HepG2 (cell line): ENCODE measurements around the gene PACS1. TPM values are rescaled to one million over a fixed set of nuclear protein-coding genes. Genes with fewer than 3 reads are reported as not detected.

Source experiments
- ATAC-seq: fragments of 200-7000 bp; cut with Tn5 transposase; 3 replicates; pipeline ENCODE4 v1.9.1; 2020; ENCODE audit warnings: mild to moderate bottlenecking, moderate library complexity
- BruUV-seq: library from RNA; stranded (reverse); fragments of 400-500 nt; replicated peaks from 2 replicates; lab custom pipeline; 2021; lab: Mats Ljungman, UMichigan
- CTCF ChIA-PET: fragments of 300-600 bp; formaldehyde crosslinking; extraction: SDS; loops from one replicate; lab custom pipeline; 2021; ENCODE audit warnings: low total read pairs, inconsistent platforms, low intra/inter-chr PET ratio; lab: Yijun Ruan, JAX
- POLR2A ChIA-PET: fragments of 350-600 bp; sonication (Branson Sonifier 250); formaldehyde crosslinking; loops from one replicate; lab custom pipeline; 2020; ENCODE audit warnings: antibody characterized with exemption, inconsistent platforms; lab: Yijun Ruan, JAX
- DNase-seq: peaks from one replicate; pipeline ENCODE4 v3.0.0-alpha.2; 2015; ENCODE audit warnings: low spot score
- FAIRE-seq: peaks from 3 replicates; lab custom pipeline; 2011; peaks lifted over from hg19 to GRCh38; lab: Jason Lieb, UNC
- H2AFZ ChIP-seq: one replicate; pipeline ENCODE4 v1.6.1; 2011; ENCODE audit warnings: low read length, inconsistent platforms
- H3K27ac ChIP-seq: fragments of 300-600 bp; 3 replicates; pipeline ENCODE4 v1.8.0; 2011; ENCODE audit warnings: mixed run types, mild to moderate bottlenecking, mixed read lengths, low read length, inconsistent platforms; ENCODE audit not compliant: insufficient read depth; ENCODE audit errors: extremely low read length
- H3K27me3 ChIP-seq, 2 experiments: fragments of 200-600 bp in 1 of 2; 2 replicates in 1 of 2; 3 replicates in 1 of 2; pipeline versions ENCODE4 v1.6.0 to v1.8.0; 2011; ENCODE audit warnings: low read length in 2 of 2, mild to moderate bottlenecking in 2 of 2, moderate library complexity in 2 of 2, inconsistent platforms in 1 of 2; ENCODE audit not compliant: insufficient read depth in 2 of 2, control insufficient read depth in 1 of 2
- H3K36me3 ChIP-seq, 2 experiments: fragments of 200-600 bp in 1 of 2; replicated peaks in 1 of 2; 2 replicates in 1 of 2; 3 replicates in 1 of 2; pipeline versions ENCODE4 v1.5.1 to v1.8.0; 2011; ENCODE audit warnings: low read length in 2 of 2, inconsistent platforms in 1 of 2; ENCODE audit not compliant: insufficient read depth in 2 of 2, control insufficient read depth in 1 of 2
- H3K4me1 ChIP-seq: 2 replicates; pipeline ENCODE4 v1.5.1; 2012; ENCODE audit warnings: low read length, inconsistent platforms; ENCODE audit not compliant: insufficient read depth
- H3K4me2 ChIP-seq: 2 replicates; pipeline ENCODE4 v1.6.0; 2011; ENCODE audit warnings: low read depth, low read length, inconsistent platforms
- H3K4me3 ChIP-seq, 3 experiments: fragments of 200-600 bp in 1 of 3; sonication (generic), shearing (Covaris generic) in 1 of 3; replicated peaks in 1 of 3; 2 replicates each; pipeline ENCODE4 v1.5.1; 2011 to 2016; ENCODE audit warnings: low read length in 3 of 3, inconsistent platforms in 2 of 3, low read depth in 2 of 3, mild to moderate bottlenecking in 2 of 3, control low read depth in 1 of 3, mixed read lengths in 1 of 3; ENCODE audit not compliant: insufficient read depth in 1 of 3
- H3K79me2 ChIP-seq: one replicate; pipeline ENCODE4 v1.6.1; 2011; ENCODE audit warnings: low read length, inconsistent platforms; ENCODE audit not compliant: insufficient read depth
- H3K9ac ChIP-seq: 2 replicates; pipeline ENCODE4 v1.6.0; 2011; ENCODE audit warnings: mild to moderate bottlenecking, low read depth, low read length, inconsistent platforms; ENCODE audit not compliant: insufficient read depth
- H3K9me3 ChIP-seq: 2 replicates; pipeline ENCODE4 v1.5.1; 2012; ENCODE audit warnings: mild to moderate bottlenecking, low read length
- H4K20me1 ChIP-seq: 2 replicates; pipeline ENCODE4 v1.6.0; 2011; ENCODE audit warnings: inconsistent platforms, mild to moderate bottlenecking, low read length, moderate library complexity; ENCODE audit not compliant: insufficient read depth
- CBX1 ChIP-seq: IDR thresholded peaks from one replicate; pipeline ENCODE4 v1.6.1; 2016; ENCODE audit warnings: antibody characterized with exemption, low read depth
- JDP2 ChIP-seq: sonication (generic); formaldehyde crosslinking; IDR thresholded peaks from 2 replicates; pipeline ENCODE4 v1.8.1; 2022; ENCODE audit warnings: missing genetic modification reagents, borderline replicate concordance
- MYC ChIP-seq: sonication (generic); formaldehyde crosslinking; IDR thresholded peaks from 2 replicates; pipeline ENCODE4 v1.9.0; 2021; ENCODE audit warnings: missing genetic modification reagents, borderline replicate concordance
- PPARG ChIP-seq: conservative IDR thresholded peaks from 2 replicates; pipeline ENCODE4 v1.6.1; 2016; ENCODE audit warnings: missing biosample characterization, missing genetic modification reagents
- SOX13 ChIP-seq, 3 experiments: fragments of 450-650 bp in 1 of 3; sonication (generic) in 1 of 3; formaldehyde crosslinking in 1 of 3; IDR thresholded peaks in 2 of 3; conservative IDR thresholded peaks in 1 of 3; 2 replicates each; pipeline versions ENCODE4 v1.5.0 to v1.6.1; 2016 to 2020; ENCODE audit warnings: antibody characterized with exemption in 1 of 3, mild to moderate bottlenecking in 1 of 3, missing compliant biosample characterization in 1 of 3, missing genetic modification reagents in 1 of 3, moderate library complexity in 1 of 3
- SRY ChIP-seq: sonication (generic); formaldehyde crosslinking; IDR thresholded peaks from 2 replicates; pipeline ENCODE4 v1.8.0; 2022; ENCODE audit warnings: mild to moderate bottlenecking, missing genetic modification reagents
- TCF12 ChIP-seq, 2 experiments: fragments of 450-650 bp in 1 of 2; sonication (generic) in 1 of 2; formaldehyde crosslinking in 1 of 2; IDR thresholded peaks; 2 replicates each; pipeline versions ENCODE4 v1.6.1 to v1.8.0; 2017 to 2022; ENCODE audit warnings: antibody characterized with exemption in 1 of 2, mild to moderate bottlenecking in 1 of 2, missing genetic modification reagents in 1 of 2, moderate library complexity in 1 of 2
- TOE1 ChIP-seq: sonication (generic); formaldehyde crosslinking; IDR thresholded peaks from 2 replicates; pipeline ENCODE4 v1.4.0; 2020; ENCODE audit warnings: mild to moderate bottlenecking, missing genetic modification reagents
- ZNF225 ChIP-seq: sonication (generic); formaldehyde crosslinking; IDR thresholded peaks from 2 replicates; pipeline ENCODE4 v1.4.0; 2020; ENCODE audit warnings: mild to moderate bottlenecking, missing genetic modification reagents
- ZNF672 ChIP-seq: sonication (generic); formaldehyde crosslinking; IDR thresholded peaks from 2 replicates; pipeline ENCODE4 v1.8.1; 2022; ENCODE audit warnings: missing genetic modification reagents
- ZNF772 ChIP-seq: sonication (generic); formaldehyde crosslinking; IDR thresholded peaks from 2 replicates; pipeline ENCODE4 v1.5.0; 2020; ENCODE audit warnings: mild to moderate bottlenecking, missing genetic modification reagents
- ZNF883 ChIP-seq: sonication (generic); formaldehyde crosslinking; IDR thresholded peaks from 2 replicates; pipeline ENCODE4 v1.5.1; 2020; ENCODE audit warnings: mild to moderate bottlenecking, missing genetic modification reagents; ENCODE audit errors: not compliant biosample characterization
- WGBS: methylation state at CpG from one replicate; pipeline ENCODE4 v1.1.6; 2017; ENCODE audit warnings: low lambda C conversion rate; 5-methylcytosine and 5-hydroxymethylcytosine counted together
- in situ Hi-C: cut with HindIII; loops from 2 replicates; pipeline ENCODE4 v1.10.0; 2017; ENCODE audit warnings: low pct_unique_long_range_greater_than_20kb; ENCODE audit not compliant: extremely low pct_ligation_motif_present
- intact Hi-C: fragments of 100-400 bp; cut with micrococcal nuclease; formaldehyde crosslinking; loops from one replicate; pipeline ENCODE4 v1.10.0; 2022; ENCODE audit not compliant: unreplicated experiment
- polyA plus RNA-seq, 8 experiments: library from polyadenylated mRNA; depleted of rRNA in 3 of 8; stranded (reverse) in 7 of 8; unstranded in 1 of 8; fragments of >200 nt; fragmentation: Illumina TruSeq in 4 of 8; extraction: Trizol in 4 of 8; gene quantifications; 2 replicates each; pipeline versions ENCODE4 v1.2.1 to v1.2.3, GENCODE V29; 2011 to 2016; ENCODE audit warnings: low read depth in 4 of 8, missing spikeins in 1 of 8, mixed read lengths in 1 of 8; ENCODE audit not compliant: insufficient read depth in 1 of 8
- total RNA-seq, 5 experiments: library from RNA; depleted of rRNA; stranded (reverse); fragments of >200 nt; fragmentation: Illumina TruSeq; extraction: Trizol; gene quantifications; 2 replicates each; pipeline ENCODE4 v1.2.3, GENCODE V29; 2016; ENCODE audit warnings: low read depth in 1 of 5
- TF ChIP-seq, protein P1 (sequence below): sonication (generic); formaldehyde crosslinking; IDR thresholded peaks from 2 replicates; pipeline ENCODE4 v1.5.0; 2020; ENCODE audit warnings: mild to moderate bottlenecking, missing genetic modification reagents, borderline replicate concordance
- TF ChIP-seq, protein P2 (sequence below): fragments of 450-650 bp; IDR thresholded peaks from 2 replicates; pipeline ENCODE4 v1.6.1; 2017
- TF ChIP-seq, protein P3 (sequence below): IDR thresholded peaks from 2 replicates; pipeline ENCODE4 v1.6.1; 2016; ENCODE audit warnings: mild to moderate bottlenecking

The PACS1 gene
- total and polyA plus RNA-seq, 2 of the 13 experiments (the other 11 are each of a cell fraction or from before 2014, with no cell fraction given), result 7.6 to 8.6 TPM

DNA sequence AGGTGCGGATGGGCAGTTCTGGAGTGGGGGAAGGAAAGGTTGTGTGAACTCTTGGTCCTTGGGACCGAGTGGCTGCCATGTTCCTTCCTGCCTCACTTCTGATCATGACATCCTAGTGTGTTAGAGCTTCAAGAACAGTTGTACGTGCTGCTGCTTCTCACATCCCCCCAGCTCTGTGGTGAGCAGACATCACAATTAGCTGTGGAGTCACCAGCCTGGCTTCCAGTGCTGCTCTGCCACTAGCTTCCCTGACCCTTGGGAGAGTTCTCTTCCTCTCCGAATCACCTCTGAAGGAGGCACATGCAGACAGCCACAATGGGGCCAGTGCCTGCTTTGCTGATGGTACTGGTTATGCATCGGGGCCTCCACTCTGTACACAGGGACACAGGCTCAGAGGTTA, 192.1 kb downstream of the PACS1 start:
- peaks cover 2% of the 10 kb centered on the region for H3K79me2 ChIP-seq
- BruUV-seq, result no TSS peak

More for the DNA sequence above, 192.1 kb downstream of the PACS1 start:
- Histone ChIP-seq H3K4me2 (no peak overlapping the region), H3K9ac (no peak overlapping the region), H2AFZ (no peak overlapping the region), H3K36me3 (peaks cover 5 to 8% of the 10 kb centered on the region in 2 experiments; a peak in 3 of 5 replicates), H3K9me3 (no peaks in the 10 kb centered on the region), H3K4me3 (no peak overlapping the region), H3K27me3 (no peaks in the 10 kb centered on the region; a peak in 1 of 5 replicates), H3K4me1 (peaks cover 9% of the 10 kb centered on the region), H4K20me1 (peaks cover 2% of the 10 kb centered on the region; the same call in 1 of the 2 replicates), H3K27ac (no peak overlapping the region)
- ATAC-seq, result no peak
- TF ChIP-seq, protein P1, sequence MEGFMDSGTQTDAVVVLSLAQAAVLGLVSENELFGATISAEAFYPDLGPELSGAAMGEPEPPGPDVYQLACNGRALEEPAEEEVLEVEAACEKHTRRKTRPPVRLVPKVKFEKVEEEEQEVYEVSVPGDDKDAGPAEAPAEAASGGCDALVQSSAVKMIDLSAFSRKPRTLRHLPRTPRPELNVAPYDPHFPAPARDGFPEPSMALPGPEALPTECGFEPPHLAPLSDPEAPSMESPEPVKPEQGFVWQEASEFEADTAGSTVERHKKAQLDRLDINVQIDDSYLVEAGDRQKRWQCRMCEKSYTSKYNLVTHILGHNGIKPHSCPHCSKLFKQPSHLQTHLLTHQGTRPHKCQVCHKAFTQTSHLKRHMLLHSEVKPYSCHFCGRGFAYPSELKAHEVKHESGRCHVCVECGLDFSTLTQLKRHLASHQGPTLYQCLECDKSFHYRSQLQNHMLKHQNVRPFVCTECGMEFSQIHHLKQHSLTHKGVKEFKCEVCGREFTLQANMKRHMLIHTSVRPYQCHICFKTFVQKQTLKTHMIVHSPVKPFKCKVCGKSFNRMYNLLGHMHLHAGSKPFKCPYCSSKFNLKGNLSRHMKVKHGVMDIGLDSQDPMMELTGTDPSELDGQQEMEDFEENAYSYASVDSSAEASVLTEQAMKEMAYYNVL, result no peak
- TF ChIP-seq, protein P2, sequence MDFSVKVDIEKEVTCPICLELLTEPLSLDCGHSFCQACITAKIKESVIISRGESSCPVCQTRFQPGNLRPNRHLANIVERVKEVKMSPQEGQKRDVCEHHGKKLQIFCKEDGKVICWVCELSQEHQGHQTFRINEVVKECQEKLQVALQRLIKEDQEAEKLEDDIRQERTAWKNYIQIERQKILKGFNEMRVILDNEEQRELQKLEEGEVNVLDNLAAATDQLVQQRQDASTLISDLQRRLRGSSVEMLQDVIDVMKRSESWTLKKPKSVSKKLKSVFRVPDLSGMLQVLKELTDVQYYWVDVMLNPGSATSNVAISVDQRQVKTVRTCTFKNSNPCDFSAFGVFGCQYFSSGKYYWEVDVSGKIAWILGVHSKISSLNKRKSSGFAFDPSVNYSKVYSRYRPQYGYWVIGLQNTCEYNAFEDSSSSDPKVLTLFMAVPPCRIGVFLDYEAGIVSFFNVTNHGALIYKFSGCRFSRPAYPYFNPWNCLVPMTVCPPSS, result no peak
- TF ChIP-seq, protein P3, sequence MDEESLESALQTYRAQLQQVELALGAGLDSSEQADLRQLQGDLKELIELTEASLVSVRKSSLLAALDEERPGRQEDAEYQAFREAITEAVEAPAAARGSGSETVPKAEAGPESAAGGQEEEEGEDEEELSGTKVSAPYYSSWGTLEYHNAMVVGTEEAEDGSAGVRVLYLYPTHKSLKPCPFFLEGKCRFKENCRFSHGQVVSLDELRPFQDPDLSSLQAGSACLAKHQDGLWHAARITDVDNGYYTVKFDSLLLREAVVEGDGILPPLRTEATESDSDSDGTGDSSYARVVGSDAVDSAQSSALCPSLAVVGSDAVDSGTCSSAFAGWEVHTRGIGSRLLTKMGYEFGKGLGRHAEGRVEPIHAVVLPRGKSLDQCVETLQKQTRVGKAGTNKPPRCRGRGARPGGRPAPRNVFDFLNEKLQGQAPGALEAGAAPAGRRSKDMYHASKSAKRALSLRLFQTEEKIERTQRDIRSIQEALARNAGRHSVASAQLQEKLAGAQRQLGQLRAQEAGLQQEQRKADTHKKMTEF (CRISPR knock-in tag), result no peak
- TF ChIP-seq CBX1 (no peak), TOE1 (CRISPR knock-in tag) (no peak), JDP2 (CRISPR knock-in tag) (no peak), TCF12 (IDR thresholded peaks at IDR 0.05) (no peak), TCF12 (CRISPR knock-in tag; IDR thresholded peaks at IDR 0.05) (no peak), ZNF225 (no peak), ZNF772 (CRISPR knock-in tag) (no peak), MYC (CRISPR knock-in tag) (no peak), SOX13 (IDR thresholded peaks at IDR 0.05) (no peak), SOX13 (CRISPR knock-in tag; conservative IDR thresholded peaks at IDR 0.05 in 1 of 2, IDR thresholded peaks at IDR 0.05 in 1 of 2) (no peak), ZNF672 (CRISPR knock-in tag) (no peak), ZNF883 (CRISPR knock-in tag) (no peak), PPARG (CRISPR knock-in tag) (no peak), SRY (CRISPR knock-in tag) (no peak)
- ChIA-PET CTCF (no interaction called here), POLR2A (no interaction called here)
- in situ Hi-C loops (no loop called here), intact Hi-C loops (no loop called here)
- DNase-seq, result no peak
- no peak for FAIRE-seq
- 96% methylated on average over 3 of the region's 5 CpGs for WGBS
